Adrenal gland (tissue), 12 donors: ENCODE measurements around the gene FOXS1. TPM values are rescaled to one million over a fixed set of nuclear protein-coding genes. Genes with fewer than 3 reads are reported as not detected.

ENCODE experiments used
- DNase-seq, 7 donors: peaks; one replicate each; pipeline ENCODE4 v3.0.0-alpha.2; 2019 to 2020
- H3K27ac ChIP-seq, 5 donors: fragments of 200-600 bp; sonication (generic) in 4 of 5; 1 replicate in 3 of 5; 2 replicates in 2 of 5; pipeline versions ENCODE4 v1.5.1 to v1.8.0; 2016 to 2020; ENCODE audit warnings: mild to moderate bottlenecking in 1 of 5
- H3K27me3 ChIP-seq: fragments of 200-600 bp; 2 replicates; pipeline ENCODE4 v1.8.0; 2021
- H3K36me3 ChIP-seq, 2 donors: fragments of 200-600 bp; replicated peaks in 1 of 2; 1 replicate in 1 of 2; 2 replicates in 1 of 2; pipeline versions ENCODE4 v1.5.1 to v1.8.0; 2018 to 2022
- H3K4me1 ChIP-seq, 2 donors: fragments of 200-600 bp; replicated peaks in 1 of 2; 1 replicate in 1 of 2; 2 replicates in 1 of 2; pipeline versions ENCODE4 v1.5.1 to v1.8.0; 2018 to 2021
- H3K4me3 ChIP-seq, 4 donors: fragments of 200-600 bp; sonication (generic) in 3 of 4; one replicate each; pipeline ENCODE4 v1.5.1; 2016 to 2018
- H3K9me3 ChIP-seq, 3 donors: fragments of 200-600 bp; sonication (generic) in 1 of 3; replicated peaks in 1 of 3; 1 replicate in 2 of 3; 2 replicates in 1 of 3; pipeline versions ENCODE4 v1.5.1 to v1.8.0; 2016 to 2021
- CTCF ChIP-seq, 6 experiments: fragments of 450-650 bp in 4 of 6; fragments of 200-600 bp in 2 of 6; sonication (generic) in 1 of 6; IDR thresholded peaks; 1 replicate in 5 of 6; 2 replicates in 1 of 6; pipeline versions ENCODE4 v1.5.1 to v1.8.0; 2016 to 2021; ENCODE audit warnings: antibody characterized with exemption in 6 of 6, mild to moderate bottlenecking in 2 of 6, moderate library complexity in 1 of 6
- POLR2A ChIP-seq, 2 donors: fragments of 450-650 bp; IDR thresholded peaks; one replicate each; pipeline ENCODE4 v1.6.1; 2017; ENCODE audit warnings: antibody characterized with exemption in 2 of 2, mild to moderate bottlenecking in 2 of 2, moderate library complexity in 1 of 2
- WGBS, 4 donors: extraction: QIAGEN DNeasy Blood & Tissue Kit in 2 of 4; methylation state at CpG; one replicate each; pipeline versions ENCODE4 v1.1.5 to v1.1.7; 2013 to 2017; 5-methylcytosine and 5-hydroxymethylcytosine counted together
- intact Hi-C, 2 donors: fragments of 100-400 bp; cut with DNase I; formaldehyde crosslinking; loops; one replicate each; pipeline versions ENCODE4 v1.14.1 to v1.15.0; 2022 to 2023
- polyA plus RNA-seq, 3 donors: library from polyadenylated mRNA; stranded (reverse); fragments of 200-250 nt in 2 of 3; fragments of 350-450 nt in 1 of 3; fragmentation: Illumina TruSeq in 1 of 3; extraction: RNeasy Lipid Tissue Mini Kit (QIAGEN cat#74804) in 1 of 3; gene quantifications; one replicate each; pipeline ENCODE4 v1.2.3, GENCODE V29; 2013 to 2014
- total RNA-seq, 9 donors: library from RNA; depleted of rRNA in 4 of 9; stranded (reverse); fragments of >200 nt in 4 of 9; fragments of 120-200 nt in 1 of 9; fragmentation: NEBNext Ultra II Directional in 1 of 9; extraction: Animal tissue kit (Norgen Biotek cat#: 25700) in 1 of 9; gene quantifications; one replicate each; pipeline versions ENCODE4 v1.1.0 to v1.2.4, GENCODE V29; 2013 to 2023
- donor health status: healthy with polysubstance abuse.
- donor health status: Bipolar disorder and iron deficiency.
- donor health status: DM: yes; HTN: yes; CAD: no.
- donor health status: DM: no; HTN: no; CAD: no.
- donor health status: DM: no; HTN: no; CAD: no.
- donor health status: DM: yes; HTN: yes; CAD: no.

The FOXS1 gene
- total and polyA plus RNA-seq, 12 donors: 0.22 to 6.0 (median 2.0) TPM

- Histone ChIP-seq H3K36me3 (no peaks in the 10 kb centered on the region), H3K27me3 (no peaks in the 10 kb centered on the region), H3K9me3 (no peaks in the 10 kb centered on the region), H3K4me3 (peak overlapping the region in 1 of 4 donors; percentile 3), H3K27ac (no peak overlapping the region), H3K4me1 (peaks cover 0 to 3% of the 10 kb centered on the region in 2 donors)
- peak; percentile 76 to 89 (median 81) for DNase-seq
- intact Hi-C loops: loop anchor here (5.0 to 10.0 kb wide), 2 partner anchors 202 to 210 kb away; no protein-coding TSS in a partner anchor
- TF ChIP-seq POLR2A (IDR thresholded peaks at IDR 0.05) (no peak), CTCF (IDR thresholded peaks at IDR 0.05) (peak; percentile 97 to 100 (median 98))
- 2 to 13% (median 4%) methylated on average over 4 to 29 of the region's 29 CpGs for WGBS, 4 donors
Observed at GRCh38 chr20:31822421-31823330, 22.7 kb downstream of the FOXS1 start.

- Histone ChIP-seq H3K27ac (no peak overlapping the region), H3K36me3 (no peaks in the 10 kb centered on the region), H3K4me3 (no peak overlapping the region), H3K27me3 (no peaks in the 10 kb centered on the region), H3K4me1 (peaks cover 0 to 3% of the 10 kb centered on the region in 2 donors), H3K9me3 (no peaks in the 10 kb centered on the region)
- intact Hi-C loops: loop anchor here (5.0 to 10.0 kb wide), 2 partner anchors 203 to 211 kb away; no protein-coding TSS in a partner anchor
- WGBS, 4 donors: 44 to 68% (median 51%) methylated on average over 2 to 5 of the region's 5 CpGs
- no peak for TF ChIP-seq POLR2A (IDR thresholded peaks at IDR 0.05)
- TF ChIP-seq CTCF (IDR thresholded peaks at IDR 0.05): no peak
- DNase-seq: no peak
Observed at GRCh38 chr20:31821427-31821826, 24.0 kb downstream of the FOXS1 start.

GRCh38 chr20:31820228-31820627 is 25.2 kb downstream of the FOXS1 start:
- no peak for TF ChIP-seq POLR2A (IDR thresholded peaks at IDR 0.05)
- TF ChIP-seq CTCF (IDR thresholded peaks at IDR 0.05): no peak
- Histone ChIP-seq H3K4me1 (peaks cover 0 to 3% of the 10 kb centered on the region in 2 donors), H3K36me3 (no peaks in the 10 kb centered on the region), H3K4me3 (no peak overlapping the region), H3K27me3 (no peaks in the 10 kb centered on the region), H3K9me3 (no peaks in the 10 kb centered on the region), H3K27ac (no peak overlapping the region)
- WGBS, 4 donors: 59 to 81% (median 80%) methylated on average over 1 to 6 of the region's 6 CpGs
- intact Hi-C loops: loop anchor here (5.0 to 10.0 kb wide), 2 partner anchors 205 to 212 kb away; no protein-coding TSS in a partner anchor
- DNase-seq: no peak

GRCh38 chr20:31819083-31819784 is 26.2 kb downstream of the FOXS1 start, which contains the start of gene MYLK2:
MYLK2 (plus strand) TSS chr20:31819356; CDS start chr20:31819581, 225 bp downstream.
- no peaks in the 10 kb centered on the region for H3K9me3 ChIP-seq
- no peak within 1 kb of the TSS for H3K27ac ChIP-seq
- TF ChIP-seq CTCF (IDR thresholded peaks at IDR 0.05): no peak
- TF ChIP-seq POLR2A (IDR thresholded peaks at IDR 0.05): no peak
- DNase-seq: no peak
- H3K4me3 ChIP-seq: no peak within 1 kb of the TSS
- H3K27me3 ChIP-seq: no peaks in the 10 kb centered on the region
- H3K36me3 ChIP-seq: no peaks in the 10 kb centered on the region
- peaks cover 0 to 3% of the 10 kb centered on the region in 2 donors for H3K4me1 ChIP-seq
- intact Hi-C loops: no loop called here
- WGBS, 4 donors: 77 to 83% (median 81%) methylated on average over 16 of the region's 16 CpGs
